IMR-90 (cell line): ENCODE data around the gene ADAMTS3.
A peak's percentile ranks its signal among the peaks of the same experiment; 100 is the strongest.

Experiments
- FOS ChIP-seq: fragments of 150-350 bp; IDR thresholded peaks from 2 replicates; pipeline ENCODE4 v1.6.1; 2016; ENCODE audit warnings: low read depth, low read length
- MAFK ChIP-seq: IDR thresholded peaks from 2 replicates; pipeline ENCODE4 v1.6.1; 2012; ENCODE audit warnings: low read depth, low read length, improper control_type of control experiment
- POLR2A ChIP-seq: IDR thresholded peaks from 2 replicates; pipeline ENCODE4 v1.6.1; 2012; ENCODE audit warnings: mild to moderate bottlenecking, low read depth, low read length
- SMC3 ChIP-seq: fragments of 150-350 bp; IDR thresholded peaks from 2 replicates; pipeline ENCODE4 v1.6.1; 2016; ENCODE audit warnings: low read depth, mild to moderate bottlenecking, antibody characterized with exemption, low read length, moderate library complexity
- TF ChIP-seq, protein P1 (sequence below): conservative IDR thresholded peaks from 2 replicates; pipeline ENCODE4 v1.5.1; 2012; ENCODE audit warnings: mild to moderate bottlenecking, low read depth, low read length, improper control_type of control experiment
- TF ChIP-seq, protein P2 (sequence below): fragments of 150-350 bp; IDR thresholded peaks from 2 replicates; pipeline ENCODE4 v1.6.1; 2017; ENCODE audit warnings: mild to moderate bottlenecking, antibody characterized with exemption, low read length, low read depth

DNA sequence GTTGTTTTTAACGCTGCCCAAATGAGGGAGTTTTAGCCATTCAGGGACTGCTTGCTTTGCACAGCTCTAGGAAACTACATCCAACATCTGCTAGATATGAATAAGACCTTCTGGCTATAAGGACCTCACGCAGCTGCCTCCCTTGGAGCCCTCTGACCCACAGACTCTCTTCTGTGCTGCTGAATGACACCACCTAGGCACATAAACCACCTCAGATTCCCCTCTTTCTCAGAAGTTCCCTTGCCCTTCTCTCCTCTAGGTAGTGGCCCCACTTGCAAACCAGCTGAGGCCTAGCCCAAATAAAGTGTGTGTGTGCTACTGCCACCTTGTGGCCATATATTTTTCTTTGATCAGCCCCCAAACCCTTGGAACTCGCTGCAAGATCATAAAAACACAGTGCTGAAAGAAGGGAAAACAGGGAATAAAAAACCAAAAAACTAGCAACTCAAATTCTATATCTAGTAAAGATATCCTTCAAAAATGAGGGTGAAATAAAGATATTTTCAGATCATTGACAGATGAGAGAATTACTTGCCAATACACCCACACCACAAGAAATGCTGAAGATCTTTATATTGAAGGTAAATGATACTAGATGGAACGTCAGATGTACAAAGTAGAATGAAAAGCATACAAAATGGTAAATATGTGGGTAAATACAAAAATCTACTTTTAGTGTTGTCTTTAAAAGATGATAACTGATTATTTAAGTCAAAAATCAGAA lies 265.9 kb downstream of the ADAMTS3 start:
- TF ChIP-seq MAFK (no peak), SMC3 (peak; percentile 42), POLR2A (no peak), FOS (no peak)
- TF ChIP-seq, protein P1, sequence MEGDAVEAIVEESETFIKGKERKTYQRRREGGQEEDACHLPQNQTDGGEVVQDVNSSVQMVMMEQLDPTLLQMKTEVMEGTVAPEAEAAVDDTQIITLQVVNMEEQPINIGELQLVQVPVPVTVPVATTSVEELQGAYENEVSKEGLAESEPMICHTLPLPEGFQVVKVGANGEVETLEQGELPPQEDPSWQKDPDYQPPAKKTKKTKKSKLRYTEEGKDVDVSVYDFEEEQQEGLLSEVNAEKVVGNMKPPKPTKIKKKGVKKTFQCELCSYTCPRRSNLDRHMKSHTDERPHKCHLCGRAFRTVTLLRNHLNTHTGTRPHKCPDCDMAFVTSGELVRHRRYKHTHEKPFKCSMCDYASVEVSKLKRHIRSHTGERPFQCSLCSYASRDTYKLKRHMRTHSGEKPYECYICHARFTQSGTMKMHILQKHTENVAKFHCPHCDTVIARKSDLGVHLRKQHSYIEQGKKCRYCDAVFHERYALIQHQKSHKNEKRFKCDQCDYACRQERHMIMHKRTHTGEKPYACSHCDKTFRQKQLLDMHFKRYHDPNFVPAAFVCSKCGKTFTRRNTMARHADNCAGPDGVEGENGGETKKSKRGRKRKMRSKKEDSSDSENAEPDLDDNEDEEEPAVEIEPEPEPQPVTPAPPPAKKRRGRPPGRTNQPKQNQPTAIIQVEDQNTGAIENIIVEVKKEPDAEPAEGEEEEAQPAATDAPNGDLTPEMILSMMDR: peak; percentile 61
- TF ChIP-seq, protein P2, sequence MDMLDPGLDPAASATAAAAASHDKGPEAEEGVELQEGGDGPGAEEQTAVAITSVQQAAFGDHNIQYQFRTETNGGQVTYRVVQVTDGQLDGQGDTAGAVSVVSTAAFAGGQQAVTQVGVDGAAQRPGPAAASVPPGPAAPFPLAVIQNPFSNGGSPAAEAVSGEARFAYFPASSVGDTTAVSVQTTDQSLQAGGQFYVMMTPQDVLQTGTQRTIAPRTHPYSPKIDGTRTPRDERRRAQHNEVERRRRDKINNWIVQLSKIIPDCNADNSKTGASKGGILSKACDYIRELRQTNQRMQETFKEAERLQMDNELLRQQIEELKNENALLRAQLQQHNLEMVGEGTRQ: no peak
